Ureter (tissue), 1 donor: ENCODE results near the gene MYO1H. TPM values are rescaled to one million over a fixed set of nuclear protein-coding genes. Genes with fewer than 3 reads are reported as not detected.

ENCODE experiments used
- DNase-seq: peaks from one replicate; pipeline ENCODE4 v3.0.0-alpha.2; 2020; ENCODE audit warnings: low spot score
- total RNA-seq: library from RNA; stranded (reverse); gene quantifications from one replicate; pipeline ENCODE4 v1.2.4, GENCODE V29; 2023
- donor health status: DM: yes; HTN: yes; CAD: no.

The MYO1H gene
- total RNA-seq, 1 donor from 2014 or later = not detected

GRCh38 chr12:109493090-109493489 is 145.4 kb downstream of the MYO1H start:
- no peak for DNase-seq

DNA sequence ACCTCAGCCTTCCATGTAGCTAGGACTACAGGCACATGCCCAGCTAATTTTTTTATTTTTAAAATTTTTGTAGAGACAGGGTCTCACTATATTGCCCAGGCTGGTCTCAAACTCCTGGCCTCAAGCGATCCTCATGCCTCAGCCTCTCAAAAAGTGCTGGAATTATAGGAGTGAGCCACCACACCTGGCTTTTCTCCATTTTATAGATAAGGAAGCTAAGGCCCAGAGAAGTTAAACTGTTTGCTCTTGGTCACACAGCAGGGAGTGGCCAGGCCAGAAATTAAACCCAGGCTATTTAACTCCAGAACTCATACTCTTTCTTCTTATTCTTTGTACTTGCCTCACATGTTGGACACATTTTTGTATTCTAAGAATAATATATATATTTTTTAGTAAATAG is 146.2 kb downstream of the MYO1H start:
- no peak for DNase-seq

- no peak for DNase-seq
Observed at GRCh38 chr12:109494348-109494881, 146.7 kb downstream of the MYO1H start.

GRCh38 chr12:109495012-109495411 is 147.3 kb downstream of the MYO1H start:
- DNase-seq = no peak

GRCh38 chr12:109496306-109496705 is 148.6 kb downstream of the MYO1H start:
- no peak for DNase-seq

GRCh38 chr12:109497675-109498074 is 150.0 kb downstream of the MYO1H start:
- no peak for DNase-seq

Other genes starting within 250 kb of the MYO1H start
- 67.3 TPM for gene ACACB, start 231.3 kb upstream of the MYO1H start, total RNA-seq
- not detected for gene FOXN4, start 38.6 kb upstream of the MYO1H start, total RNA-seq
- gene KCTD10, start 129.4 kb downstream of the MYO1H start, total RNA-seq = 86.9 TPM
- gene UBE3B, start 129.7 kb downstream of the MYO1H start, total RNA-seq = 46.4 TPM
- gene MMAB, start 225.6 kb downstream of the MYO1H start, total RNA-seq = 65.8 TPM
- gene MVK, start 225.9 kb downstream of the MYO1H start, total RNA-seq = 44.0 TPM